NCI-H146 (cell line): Measurements from ENCODE around the gene SLC33A1.
"Not testable (repeated sequence)": the region's sequence is repeated elsewhere in the genome, so short reads cannot be mapped to it uniquely, and the experiment has no call there.

ENCODE experiments used
- DNase-seq: peaks from one replicate; lab custom pipeline; 2025; lab: John Stamatoyannopoulos, UW

Gene SLC33A1

GRCh38 chr3:155854141-155854940 lies at the start of gene SLC33A1:
Gene SLC33A1 (minus strand): TSS chr3:155854427. CDS start chr3:155853997, 430 bp downstream.
- DNase-seq = peak; percentile 100

- DNase-seq = no peak
These were observed 41.2 kb upstream of the SLC33A1 start for GRCh38 chr3:155895379-155895900.

- no peak for DNase-seq
These were observed 37.1 kb upstream of the SLC33A1 start for GRCh38 chr3:155891321-155891720.

- no peak for DNase-seq
These were observed 36.5 kb upstream of the SLC33A1 start for GRCh38 chr3:155890671-155891190.

GRCh38 chr3:155889952-155890351 lies 35.7 kb upstream of the SLC33A1 start:
- no peak for DNase-seq

- no peak for DNase-seq
These were observed 35.0 kb upstream of the SLC33A1 start for GRCh38 chr3:155889212-155889611.

GRCh38 chr3:155886915-155887314 lies 32.7 kb upstream of the SLC33A1 start:
- DNase-seq = no peak

- not testable (repeated sequence) for DNase-seq
These were observed 32.1 kb upstream of the SLC33A1 start for GRCh38 chr3:155886348-155886747.

- DNase-seq = no peak
These were observed 31.1 kb upstream of the SLC33A1 start for GRCh38 chr3:155885292-155885691.

- DNase-seq = no peak
These were observed 30.1 kb upstream of the SLC33A1 start for GRCh38 chr3:155884292-155884691.

GRCh38 chr3:155880286-155880685 lies 26.1 kb upstream of the SLC33A1 start:
- DNase-seq = no peak

GRCh38 chr3:155876503-155876902 lies 22.3 kb upstream of the SLC33A1 start:
- no peak for DNase-seq

GRCh38 chr3:155876037-155876436 lies 21.8 kb upstream of the SLC33A1 start:
- DNase-seq = no peak

GRCh38 chr3:155872904-155873646 lies 18.8 kb upstream of the SLC33A1 start:
- no peak for DNase-seq

GRCh38 chr3:155871746-155872158 lies 17.5 kb upstream of the SLC33A1 start:
- no peak for DNase-seq

GRCh38 chr3:155870945-155871745 lies 16.9 kb upstream of the SLC33A1 start:
- peak; percentile 66 for DNase-seq

- peak; percentile 100 for DNase-seq
These were observed 16.1 kb upstream of the SLC33A1 start, which contains the start of gene GMPS for GRCh38 chr3:155870133-155870944. Gene GMPS (plus strand): TSS chr3:155870650. CDS start chr3:155870871, 221 bp downstream.

- DNase-seq = no peak
These were observed 15.5 kb upstream of the SLC33A1 start for GRCh38 chr3:155869691-155870090.

- no peak for DNase-seq
These were observed 9.0 kb upstream of the SLC33A1 start for GRCh38 chr3:155863072-155863784.

- peak; percentile 69 for DNase-seq
These were observed 8.2 kb upstream of the SLC33A1 start for GRCh38 chr3:155862290-155862982.
